M059J (cell line): Measurements from ENCODE around the gene CNTN5. TPM values are rescaled to one million over a fixed set of nuclear protein-coding genes. Genes with fewer than 3 reads are reported as not detected.

Source experiments
- DNase-seq: peaks from one replicate; pipeline ENCODE4 v3.0.0-alpha.2; 2012; ENCODE audit warnings: low read depth
- total RNA-seq: library from RNA; depleted of rRNA; stranded (reverse); fragments of >200 nt; shearing (Covaris generic); gene quantifications from 2 replicates; pipeline ENCODE4 v1.2.3, GENCODE V29; 2014

The CNTN5 gene
- total RNA-seq, 1 experiment from 2014 or later = 0.57 TPM

GRCh38 chr11:100080381-100080780, 1059.6 kb downstream of the CNTN5 start:
- no peak for DNase-seq

GRCh38 chr11:100080821-100081220, 1060.1 kb downstream of the CNTN5 start:
- DNase-seq = no peak

GRCh38 chr11:100093698-100094097, 1072.9 kb downstream of the CNTN5 start:
- DNase-seq = no peak

GRCh38 chr11:100094121-100094865, 1073.5 kb downstream of the CNTN5 start:
- no peak for DNase-seq

DNA sequence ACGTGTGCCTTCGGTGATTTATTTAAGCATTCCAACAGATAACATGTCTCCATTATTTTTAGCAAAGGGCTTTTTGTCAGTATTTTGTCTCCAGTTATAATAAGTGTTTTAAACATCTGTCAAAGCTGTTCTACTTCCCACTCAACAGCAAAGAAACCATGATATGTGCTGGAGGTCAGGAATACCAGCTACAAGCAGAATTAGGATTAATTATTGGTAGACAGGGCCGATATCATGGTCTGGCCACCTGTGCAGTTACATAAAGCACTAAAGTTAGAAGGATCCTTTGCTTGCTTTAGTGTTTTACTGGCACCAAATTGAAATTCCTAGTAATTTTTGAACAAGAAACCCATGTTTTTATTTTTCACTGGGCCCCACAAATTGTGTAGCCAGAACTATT, 1075.1 kb downstream of the CNTN5 start:
- DNase-seq = no peak

DNA sequence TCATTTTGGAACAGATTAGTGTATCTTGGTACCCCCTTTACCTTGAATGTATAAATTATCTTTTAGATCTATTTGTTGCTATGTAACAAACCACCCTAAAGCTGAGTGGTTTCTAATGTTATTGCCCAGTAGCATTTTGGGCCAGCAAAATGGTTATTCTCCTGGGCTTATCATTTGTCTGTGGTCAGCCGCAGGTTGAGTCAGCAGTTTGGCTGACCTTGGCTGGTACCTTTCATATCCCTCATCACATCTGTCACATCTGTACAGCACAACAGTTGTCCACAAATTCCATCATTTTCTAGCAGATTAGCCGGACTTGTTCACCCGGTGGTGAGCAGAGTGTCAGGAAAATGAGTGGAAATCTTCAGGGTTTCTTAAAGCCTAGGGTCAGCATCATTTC, 1077.8 kb downstream of the CNTN5 start:
- peak; percentile 67 for DNase-seq

DNA sequence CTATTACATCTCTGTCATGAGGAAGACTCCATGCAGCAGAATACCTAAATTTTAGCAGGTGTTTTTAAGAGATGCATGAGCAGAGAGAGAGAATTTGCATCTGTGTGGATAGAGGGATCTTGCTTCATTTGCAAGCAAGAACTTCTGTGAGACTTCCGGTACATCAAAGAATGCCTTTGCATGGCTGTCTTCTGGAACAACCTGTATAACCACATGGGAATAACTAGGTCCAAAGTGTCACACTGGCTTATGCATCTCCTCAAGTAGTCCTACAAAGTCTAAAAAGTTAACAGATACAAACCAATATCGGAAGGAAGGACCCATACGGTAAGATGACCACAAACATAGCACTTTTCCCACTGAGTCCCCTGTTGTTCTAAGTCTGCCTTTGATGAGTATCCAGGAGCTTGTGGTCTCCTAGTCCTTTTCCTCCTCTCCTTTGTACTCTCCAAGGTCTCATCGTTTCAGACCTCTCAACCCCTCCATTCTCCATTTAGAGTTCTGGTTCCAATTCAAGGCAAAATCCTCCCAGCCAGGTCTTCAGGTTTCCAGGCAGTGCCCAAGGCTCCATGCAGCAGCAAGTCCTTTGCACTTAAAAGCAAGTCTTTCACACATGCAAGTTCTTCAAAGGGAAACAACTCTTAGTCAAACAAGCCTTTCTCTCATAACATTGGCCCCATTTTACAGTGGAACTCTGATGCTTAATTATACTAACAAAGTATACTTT, 1084.7 kb downstream of the CNTN5 start:
- no peak for DNase-seq

DNA sequence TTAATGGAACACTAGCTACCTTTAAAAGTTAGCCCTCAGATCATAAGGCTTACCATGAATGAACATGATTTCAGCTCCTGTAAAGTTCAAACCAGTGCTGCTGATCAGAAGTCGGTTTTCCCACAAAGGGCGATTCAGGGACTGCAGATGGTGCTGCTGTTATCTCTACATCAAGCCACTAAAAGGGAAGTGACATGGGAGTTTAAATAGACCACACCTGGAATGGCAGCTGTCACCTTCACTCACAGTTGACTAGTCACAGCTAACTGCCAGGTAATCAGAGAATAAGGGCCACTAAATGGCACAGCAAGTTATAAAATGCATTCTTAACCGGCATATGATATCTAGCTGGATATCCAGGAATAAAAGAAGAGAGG, 1085.2 kb downstream of the CNTN5 start:
- no peak for DNase-seq

DNA sequence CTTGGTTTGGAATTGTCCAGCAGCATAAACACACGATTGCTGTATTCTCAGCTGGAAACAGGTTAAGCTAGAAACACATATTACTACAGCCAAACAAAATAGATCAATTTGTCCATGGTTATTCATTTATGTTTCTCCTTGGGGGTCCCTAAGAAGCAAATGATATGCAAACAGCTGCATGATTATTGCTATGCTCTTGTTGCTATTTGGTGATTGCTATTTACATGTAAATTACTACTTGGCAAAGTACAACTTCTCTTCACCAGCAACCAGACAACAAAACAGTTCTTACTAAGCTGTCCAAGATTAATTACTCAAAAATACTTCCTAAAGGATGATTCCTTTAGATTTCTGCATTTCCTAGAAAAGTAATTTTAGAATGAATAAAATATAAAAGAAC, 1098.4 kb downstream of the CNTN5 start:
- no peak for DNase-seq

GRCh38 chr11:100133114-100133513, 1112.4 kb downstream of the CNTN5 start:
- DNase-seq = no peak

- no peak for DNase-seq
Observed at GRCh38 chr11:100141201-100141600, 1120.5 kb downstream of the CNTN5 start.

GRCh38 chr11:100151944-100152343, 1131.2 kb downstream of the CNTN5 start:
- peak; percentile 98 for DNase-seq

- DNase-seq = peak; percentile 72
Observed at GRCh38 chr11:100152766-100153165, 1132.0 kb downstream of the CNTN5 start.

DNA sequence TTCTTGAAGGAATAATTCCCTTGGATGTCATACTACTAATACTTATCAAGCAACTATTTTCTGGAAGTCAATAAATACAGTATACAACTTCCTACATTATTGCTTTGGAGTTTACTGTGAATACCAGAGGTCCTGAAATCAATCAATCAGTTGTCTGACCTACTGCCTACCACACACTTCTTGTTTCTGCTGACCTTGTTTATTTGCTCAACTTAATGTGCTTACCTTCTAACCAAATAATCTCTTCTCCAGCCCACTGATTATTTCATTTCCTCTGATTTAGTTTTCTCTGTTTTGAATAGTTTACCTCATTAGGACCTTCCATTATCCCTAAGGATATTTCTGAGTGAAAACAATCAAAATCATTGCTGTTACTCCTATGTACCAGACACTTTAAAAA, 1142.7 kb downstream of the CNTN5 start:
- DNase-seq = no peak

GRCh38 chr11:100174881-100175280, 1154.1 kb downstream of the CNTN5 start:
- no peak for DNase-seq

GRCh38 chr11:100176456-100176855, 1155.7 kb downstream of the CNTN5 start:
- no peak for DNase-seq

DNA sequence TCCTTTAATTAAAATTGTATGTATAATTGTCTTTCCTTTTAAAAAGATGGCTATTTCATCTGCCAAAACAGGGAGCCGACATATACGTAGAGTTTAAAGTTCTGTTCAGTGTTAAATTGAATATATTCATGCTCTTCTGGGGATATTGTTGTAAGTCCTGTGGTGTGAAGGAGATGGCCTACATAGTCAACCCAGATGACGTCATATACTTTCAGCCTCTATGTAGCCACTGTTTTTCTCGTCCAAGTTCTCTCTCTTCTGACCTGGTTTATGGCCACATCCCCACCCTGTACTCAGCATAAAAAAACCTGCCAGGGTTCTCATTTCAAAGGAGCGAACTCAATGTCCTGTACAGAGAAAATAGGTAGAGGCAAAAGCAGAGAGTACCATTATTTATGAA, 1156.9 kb downstream of the CNTN5 start:
- DNase-seq = no peak

- DNase-seq = peak; percentile 16
Observed at GRCh38 chr11:100182350-100182749, 1161.6 kb downstream of the CNTN5 start.

DNA sequence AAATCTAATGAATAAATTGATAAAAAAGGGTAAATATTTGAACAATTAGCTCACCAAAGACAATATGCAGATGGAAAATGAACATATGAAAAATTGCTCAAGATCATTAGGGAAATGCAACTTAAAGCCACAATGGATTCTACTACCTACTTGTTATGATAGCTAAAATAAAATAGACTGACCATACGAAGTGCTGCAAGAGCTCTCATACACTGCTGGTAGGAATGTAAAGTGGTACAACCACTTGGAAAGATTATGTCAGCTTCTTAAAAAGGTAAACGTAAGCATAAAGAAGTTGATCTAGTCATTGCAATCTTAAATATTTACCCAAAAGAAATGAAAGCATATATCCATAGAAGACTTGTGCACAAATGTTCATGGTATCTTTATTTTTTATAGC, 1162.2 kb downstream of the CNTN5 start:
- DNase-seq = peak; percentile 6

GRCh38 chr11:100185588-100185987, 1164.8 kb downstream of the CNTN5 start:
- no peak for DNase-seq

GRCh38 chr11:100188137-100188783, 1167.5 kb downstream of the CNTN5 start:
- no peak for DNase-seq

DNA sequence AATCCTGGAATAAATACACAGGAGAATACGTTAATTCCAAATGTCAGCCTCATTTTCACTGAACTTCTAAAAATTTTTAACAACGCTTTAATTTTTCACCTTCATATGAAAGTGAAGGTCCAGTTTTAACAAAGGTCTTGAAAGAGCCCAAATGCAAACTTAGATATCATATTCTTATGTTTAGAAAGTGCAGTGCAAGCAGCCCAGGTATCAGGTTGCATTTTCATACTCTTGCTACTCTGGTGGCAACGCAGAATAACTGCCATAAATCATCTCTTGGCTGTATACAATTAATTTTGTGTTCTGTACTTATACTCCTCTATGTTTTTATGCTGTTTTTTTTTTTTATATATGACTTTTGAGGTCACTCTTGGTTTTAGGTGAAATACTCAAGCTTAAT, 1169.6 kb downstream of the CNTN5 start:
- no peak for DNase-seq

- DNase-seq = no peak
Observed at GRCh38 chr11:100192181-100192580, 1171.4 kb downstream of the CNTN5 start.
